Stimulated activated CD4-positive, alpha-beta T cell treated with anti-CD3 and anti-CD28 coated beads, Interleukin-12 subunit alpha, Interleukin-12 subunit beta, amount 100 ng/mL, for 4 hours (primary cell): Measurements from ENCODE around the gene AMN1.
"Not testable (repeated sequence)": the region's sequence is repeated elsewhere in the genome, so short reads cannot be mapped to it uniquely, and the experiment has no call there.

Experiments used
- DNase-seq: peaks from one replicate; pipeline ENCODE4 v3.0.0-alpha.2; 2020

Gene AMN1

DNA sequence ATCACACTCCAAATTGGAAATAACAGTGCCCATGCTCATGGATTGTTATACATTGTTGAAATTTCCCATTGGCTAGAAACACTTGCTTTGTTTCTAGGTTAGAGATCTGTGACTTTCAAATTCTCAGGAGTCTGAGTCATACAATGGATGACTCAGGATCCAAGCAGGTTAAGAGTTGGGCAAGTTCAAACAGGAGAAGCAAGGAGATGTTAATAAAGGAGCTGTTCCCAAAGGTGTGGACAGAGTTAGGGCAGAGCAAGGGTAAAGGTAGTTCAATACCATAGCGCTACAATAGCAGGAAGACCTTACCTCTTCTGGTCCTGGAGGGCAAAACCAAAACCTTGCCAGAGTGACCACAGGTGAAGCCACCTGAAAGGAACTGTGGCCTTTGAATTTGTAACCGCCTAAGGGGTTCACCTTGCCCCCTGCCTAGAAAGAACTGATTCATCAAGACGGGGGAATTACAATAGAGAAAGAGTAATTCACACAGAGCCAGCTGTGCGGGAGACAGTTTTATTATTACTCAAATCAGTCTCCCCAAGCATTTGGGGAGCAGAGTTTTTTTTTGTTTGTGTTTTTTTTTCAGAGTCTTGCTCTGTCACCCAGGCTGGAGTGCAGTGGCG is 4.2 kb upstream of the AMN1 start:
- DNase-seq = no peak

- DNase-seq = not testable (repeated sequence)
Observed at GRCh38 chr12:31731203-31731602, 2.4 kb upstream of the AMN1 start.

DNA sequence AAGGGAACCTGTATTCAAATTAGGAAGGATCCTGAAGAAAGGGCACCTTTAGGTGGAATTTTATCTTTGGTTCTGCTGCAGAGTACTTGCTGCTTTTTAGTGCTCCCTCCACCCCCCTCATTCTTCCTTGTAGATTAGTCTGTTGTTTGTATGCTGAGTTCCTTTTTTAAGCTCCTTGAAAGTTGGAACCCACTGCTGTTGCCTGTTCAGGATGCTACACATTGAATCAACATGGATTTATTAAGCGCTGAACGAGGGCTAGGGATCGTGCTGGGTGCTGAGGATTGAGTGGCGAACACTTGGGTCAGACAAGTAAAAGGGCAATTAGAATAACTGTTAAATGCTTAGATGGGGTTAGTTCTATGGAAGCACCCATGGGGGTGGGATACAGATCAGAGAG is 884 bp upstream of the AMN1 start:
- no peak for DNase-seq

GRCh38 chr12:31728289-31728916 is 418 bp downstream of the AMN1 start:
- DNase-seq = peak; percentile 19

- no peak for DNase-seq
Observed at GRCh38 chr12:31727192-31727591, 1.6 kb downstream of the AMN1 start.

- no peak for DNase-seq
Observed at GRCh38 chr12:31726575-31726974, 2.2 kb downstream of the AMN1 start.

- no peak for DNase-seq
Observed at GRCh38 chr12:31724557-31724956, 4.3 kb downstream of the AMN1 start.

DNA sequence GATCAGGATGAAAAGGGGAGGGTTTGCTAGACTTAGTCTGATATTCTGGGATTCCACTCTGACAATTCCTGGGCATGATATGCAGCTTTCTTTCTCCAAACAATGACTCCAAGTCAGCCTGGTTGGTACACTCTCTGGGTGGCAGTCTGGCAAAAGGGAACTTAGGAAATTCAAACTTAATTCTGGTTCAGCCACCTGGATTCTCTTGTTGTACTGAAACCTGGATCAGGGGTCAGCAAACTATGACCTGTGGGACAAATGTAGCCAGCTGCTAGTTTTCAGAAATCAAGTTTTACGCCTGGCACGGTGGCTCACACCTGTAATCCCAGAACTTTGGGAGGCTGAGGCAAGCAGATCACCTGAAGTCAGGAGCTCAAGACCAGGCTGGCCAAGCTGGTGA is 6.2 kb downstream of the AMN1 start:
- no peak for DNase-seq

DNA sequence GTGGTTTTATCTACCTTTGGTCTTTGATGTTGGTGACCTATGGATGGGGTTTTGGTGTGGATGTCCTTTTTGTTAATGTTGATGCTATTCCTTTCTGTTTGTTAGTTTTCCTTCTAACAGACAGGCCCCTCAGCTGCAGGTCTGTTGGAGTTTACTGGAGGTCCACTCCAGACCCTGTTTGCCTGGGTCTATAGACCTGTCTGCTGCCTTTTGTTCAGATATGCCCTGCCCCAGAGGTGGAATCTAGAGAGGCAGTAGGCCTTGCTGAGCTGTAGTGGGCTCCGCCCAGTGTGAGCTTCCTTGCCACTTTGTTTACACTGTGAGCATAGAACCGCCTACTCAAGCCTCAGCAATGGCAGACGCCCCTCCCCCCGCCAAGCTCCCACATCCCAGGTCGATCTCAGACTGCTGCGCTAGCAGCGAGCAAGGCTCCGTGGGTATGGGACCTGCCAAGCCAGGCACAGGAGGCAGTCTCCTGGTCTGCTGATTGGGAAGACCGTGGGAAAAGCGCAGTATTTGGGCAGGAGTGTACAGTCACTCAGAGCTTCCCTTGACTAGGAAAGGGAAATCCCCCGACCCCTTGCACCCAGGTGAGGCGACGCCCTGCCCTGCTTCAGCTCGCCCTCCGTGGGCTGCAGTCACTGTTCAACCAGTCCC is 10.2 kb downstream of the AMN1 start:
- not testable (repeated sequence) for DNase-seq

DNA sequence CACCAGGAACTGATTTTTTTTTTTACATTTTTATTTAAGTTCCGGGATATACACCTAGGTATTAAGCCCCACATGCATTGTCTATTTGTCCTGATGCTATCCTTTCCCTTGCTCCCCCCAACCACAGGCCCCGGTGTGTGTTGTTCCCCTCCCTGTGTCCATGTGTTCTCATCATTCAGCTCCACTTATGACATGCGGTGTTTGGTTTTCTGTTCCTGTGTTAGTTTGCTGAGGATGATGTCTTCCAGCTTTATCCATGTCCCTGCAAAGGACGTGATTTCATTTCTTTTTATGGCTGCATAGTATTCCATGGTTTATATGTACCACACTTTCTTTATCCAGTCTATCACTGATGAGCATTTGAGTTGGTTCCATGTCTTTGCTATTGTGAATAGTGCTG is 11.8 kb downstream of the AMN1 start:
- DNase-seq = not testable (repeated sequence)

- DNase-seq = no peak
Observed at GRCh38 chr12:31715283-31715825, 13.5 kb downstream of the AMN1 start.

GRCh38 chr12:31714406-31715271 is 14.2 kb downstream of the AMN1 start:
- DNase-seq = no peak

- DNase-seq = no peak
Observed at GRCh38 chr12:31712877-31713276, 15.9 kb downstream of the AMN1 start.

GRCh38 chr12:31710021-31710818 is 18.6 kb downstream of the AMN1 start:
- no peak for DNase-seq

- not testable (repeated sequence) for DNase-seq
Observed at GRCh38 chr12:31708118-31708517, 20.7 kb downstream of the AMN1 start.

- no peak for DNase-seq
Observed at GRCh38 chr12:31705621-31706020, 23.2 kb downstream of the AMN1 start.

- DNase-seq = no peak
Observed at GRCh38 chr12:31702047-31702446, 26.8 kb downstream of the AMN1 start.

GRCh38 chr12:31689921-31690320 is 38.9 kb downstream of the AMN1 start:
- DNase-seq = not testable (repeated sequence)

- no peak for DNase-seq
Observed at GRCh38 chr12:31687101-31687527, 41.7 kb downstream of the AMN1 start.

- DNase-seq = no peak
Observed at GRCh38 chr12:31685801-31686200, 43.0 kb downstream of the AMN1 start.

- DNase-seq = peak; percentile 39
Observed at GRCh38 chr12:31682136-31682962, 46.5 kb downstream of the AMN1 start.
